Neural progenitor cell (in vitro differentiated cells): ENCODE results near the gene DRD2.
"Not testable (repeated sequence)": the region's sequence is repeated elsewhere in the genome, so short reads cannot be mapped to it uniquely, and the experiment has no call there.

ENCODE experiments used
- EZH2 ChIP-seq: fragments of 200-600 bp; sonication (generic); IDR thresholded peaks from 2 replicates; pipeline ENCODE4 v1.6.1; 2017; ENCODE audit warnings: antibody characterized with exemption, mild to moderate bottlenecking, moderate library complexity
- TF ChIP-seq, protein P1 (sequence below): fragments of 200-600 bp; sonication (generic); IDR thresholded peaks from 2 replicates; pipeline ENCODE4 v1.5.1; 2017; ENCODE audit warnings: antibody characterized with exemption, mild to moderate bottlenecking

DNA sequence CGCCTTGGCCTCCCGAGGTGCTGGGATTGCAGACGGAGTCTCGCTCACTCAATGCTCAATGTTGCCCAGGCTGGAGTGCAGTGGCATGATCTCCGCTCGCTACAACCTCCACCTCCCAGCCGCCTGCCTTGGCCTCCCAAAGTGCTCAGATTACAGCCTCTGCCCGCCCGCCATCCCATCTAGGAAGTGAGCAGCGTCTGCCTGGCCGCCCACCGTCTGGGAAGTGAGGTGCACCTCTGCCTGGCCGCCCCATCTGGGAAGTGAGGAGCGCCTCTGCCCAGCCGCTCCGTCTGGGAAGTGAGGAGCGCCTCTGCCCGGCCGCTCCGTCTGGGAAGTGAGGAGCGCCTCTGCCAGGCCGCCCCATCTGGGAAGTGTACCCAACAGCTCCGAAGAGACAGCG lies 48.7 kb upstream of the DRD2 start:
- TF ChIP-seq, protein P1, sequence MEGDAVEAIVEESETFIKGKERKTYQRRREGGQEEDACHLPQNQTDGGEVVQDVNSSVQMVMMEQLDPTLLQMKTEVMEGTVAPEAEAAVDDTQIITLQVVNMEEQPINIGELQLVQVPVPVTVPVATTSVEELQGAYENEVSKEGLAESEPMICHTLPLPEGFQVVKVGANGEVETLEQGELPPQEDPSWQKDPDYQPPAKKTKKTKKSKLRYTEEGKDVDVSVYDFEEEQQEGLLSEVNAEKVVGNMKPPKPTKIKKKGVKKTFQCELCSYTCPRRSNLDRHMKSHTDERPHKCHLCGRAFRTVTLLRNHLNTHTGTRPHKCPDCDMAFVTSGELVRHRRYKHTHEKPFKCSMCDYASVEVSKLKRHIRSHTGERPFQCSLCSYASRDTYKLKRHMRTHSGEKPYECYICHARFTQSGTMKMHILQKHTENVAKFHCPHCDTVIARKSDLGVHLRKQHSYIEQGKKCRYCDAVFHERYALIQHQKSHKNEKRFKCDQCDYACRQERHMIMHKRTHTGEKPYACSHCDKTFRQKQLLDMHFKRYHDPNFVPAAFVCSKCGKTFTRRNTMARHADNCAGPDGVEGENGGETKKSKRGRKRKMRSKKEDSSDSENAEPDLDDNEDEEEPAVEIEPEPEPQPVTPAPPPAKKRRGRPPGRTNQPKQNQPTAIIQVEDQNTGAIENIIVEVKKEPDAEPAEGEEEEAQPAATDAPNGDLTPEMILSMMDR: not testable (repeated sequence)
- not testable (repeated sequence) for TF ChIP-seq EZH2
